ENCODE measurements around the gene AGAP1. TPM values are rescaled to one million over a fixed set of nuclear protein-coding genes. Genes with fewer than 3 reads are reported as not detected.

Gene AGAP1
- total RNA-seq, 4 donors from 2014 or later: 7.2 to 19.6 (median 15.2) TPM

- Histone ChIP-seq H3K4me1 (peaks cover 0 to 40% (median 8%) of the 10 kb centered on the region in 3 donors), H3K27ac (peak overlapping the region in 3 of 4 donors; percentile 51 to 69 (median 55)), H3K4me3 (no peak overlapping the region), H3K36me3 (no peaks in the 10 kb centered on the region), H3K27me3 (no peaks in the 10 kb centered on the region), H3K9me3 (no peaks in the 10 kb centered on the region)
- intact Hi-C loops (cut with DNase I): no loop called here
- WGBS, 2 donors: 60 to 63% methylated on average over 2 of the region's 2 CpGs
- DNase-seq: no peak
- TF ChIP-seq CTCF (IDR thresholded peaks at IDR 0.05) (no peak), POLR2A (IDR thresholded peaks at IDR 0.05) (no peak)
These were observed 123.0 kb downstream of the AGAP1 start for GRCh38 chr2:235616885-235617284.

- no peaks in the 10 kb centered on the region for H3K9me3 ChIP-seq
- no peak overlapping the region for H3K4me3 ChIP-seq
- no peaks in the 10 kb centered on the region for H3K36me3 ChIP-seq
- H3K4me1 ChIP-seq: peaks cover 0 to 40% (median 8%) of the 10 kb centered on the region in 3 donors
- H3K27me3 ChIP-seq: no peaks in the 10 kb centered on the region
- TF ChIP-seq POLR2A (IDR thresholded peaks at IDR 0.05): no peak
- no peak for TF ChIP-seq CTCF (IDR thresholded peaks at IDR 0.05)
- no peak for DNase-seq
- intact Hi-C loops (cut with DNase I): no loop called here
- peak overlapping the region in 2 of 4 donors; percentile 5 to 51 for H3K27ac ChIP-seq
- WGBS, 2 donors: 86 to 92% methylated on average over 7 of the region's 7 CpGs
These were observed 124.2 kb downstream of the AGAP1 start for GRCh38 chr2:235618039-235618438.

- 92 to 100% methylated on average over 1 to 6 of the region's 6 CpGs for WGBS, 2 donors
- H3K9me3 ChIP-seq: no peaks in the 10 kb centered on the region
- H3K4me3 ChIP-seq: no peak overlapping the region
- TF ChIP-seq CTCF (IDR thresholded peaks at IDR 0.05): no peak
- no peak for TF ChIP-seq POLR2A (IDR thresholded peaks at IDR 0.05)
- intact Hi-C loops (cut with DNase I): no loop called here
- no peak for DNase-seq
- H3K36me3 ChIP-seq: no peaks in the 10 kb centered on the region
- no peak overlapping the region for H3K27ac ChIP-seq
- peaks cover 0 to 34% (median 6%) of the 10 kb centered on the region in 3 donors for H3K4me1 ChIP-seq
- H3K27me3 ChIP-seq: no peaks in the 10 kb centered on the region
These were observed 125.7 kb downstream of the AGAP1 start for GRCh38 chr2:235619544-235619943.

- TF ChIP-seq POLR2A (IDR thresholded peaks at IDR 0.05) (no peak), CTCF (IDR thresholded peaks at IDR 0.05) (no peak)
- Histone ChIP-seq H3K9me3 (no peaks in the 10 kb centered on the region), H3K4me3 (no peak overlapping the region), H3K27ac (no peak overlapping the region), H3K36me3 (no peaks in the 10 kb centered on the region), H3K4me1 (peaks cover 0 to 14% (median 4%) of the 10 kb centered on the region in 3 donors), H3K27me3 (no peaks in the 10 kb centered on the region)
- no peak for DNase-seq
- intact Hi-C loops (cut with DNase I): no loop called here
- WGBS, 2 donors: 90 to 93% methylated on average over 2 to 5 of the region's 7 CpGs
These were observed 127.9 kb downstream of the AGAP1 start for GRCh38 chr2:235621736-235622135.

- no peak for DNase-seq
- TF ChIP-seq CTCF (IDR thresholded peaks at IDR 0.05): no peak
- no peak for TF ChIP-seq POLR2A (IDR thresholded peaks at IDR 0.05)
- H3K27me3 ChIP-seq: no peaks in the 10 kb centered on the region
- intact Hi-C loops (cut with DNase I): no loop called here
- no peaks in the 10 kb centered on the region for H3K9me3 ChIP-seq
- no peak overlapping the region for H3K4me3 ChIP-seq
- WGBS, 2 donors: 78 to 83% methylated on average over 9 of the region's 9 CpGs
- no peaks in the 10 kb centered on the region for H3K36me3 ChIP-seq
- no peak overlapping the region for H3K27ac ChIP-seq
- H3K4me1 ChIP-seq: peaks cover 0 to under 1% (median 0%) of the 10 kb centered on the region in 3 donors
These were observed 129.3 kb downstream of the AGAP1 start for GRCh38 chr2:235623111-235623510.
